Measurements from ENCODE around the gene MCU.

GRCh38 chr10:72772031-72772430 is 80.1 kb downstream of the MCU start:
- TF ChIP-seq POLR2A (IDR thresholded peaks at IDR 0.05; ENCODE audit: low read depth, low read length) (no peak), MAFK (IDR thresholded peaks at IDR 0.05; ENCODE audit: low read depth, low read length) (no peak), CTCF (conservative IDR thresholded peaks at IDR 0.05; ENCODE audit: low read depth, low read length) (no peak), SMC3 (IDR thresholded peaks at IDR 0.05; ENCODE audit: low read depth, low read length) (no peak), CHD1 (IDR thresholded peaks at IDR 0.05; ENCODE audit: low read depth, low read length) (no peak), RCOR1 (IDR thresholded peaks at IDR 0.05; ENCODE audit: insufficient replicate concordance, low read length) (no peak), MXI1 (IDR thresholded peaks at IDR 0.05; ENCODE audit: borderline replicate concordance, low read depth, low read length) (no peak), MAZ (IDR thresholded peaks at IDR 0.05; ENCODE audit: borderline replicate concordance, low read depth, low read length) (no peak)

All from IMR-90 (cell line).